Motor neuron (in vitro differentiated cells): ENCODE measurements around the gene PLEKHO2. TPM values are rescaled to one million over a fixed set of nuclear protein-coding genes. Genes with fewer than 3 reads are reported as not detected.

ENCODE experiments used
- ATAC-seq, 8 experiments: fragments of 200-7000 bp; cut with Tn5 transposase; replicated peaks in 6 of 8; 2 replicates each; pipeline ENCODE4 v1.8.0; 2021; ENCODE audit warnings: mild to moderate bottlenecking in 8 of 8, moderate library complexity in 8 of 8
- H3K27ac ChIP-seq, 2 donors: fragments of 250-450 bp; sonication (Bioruptor Pico); 2 replicates each; pipeline ENCODE4 v1.9.0; 2021; ENCODE audit warnings: antibody characterized with exemption in 2 of 2, mild to moderate bottlenecking in 2 of 2, moderate library complexity in 1 of 2
- H3K4me1 ChIP-seq, 2 donors: fragments of 250-450 bp; sonication (Bioruptor Pico); replicated peaks in 1 of 2; 2 replicates each; pipeline ENCODE4 v1.6.1; 2021; ENCODE audit warnings: antibody characterized with exemption in 2 of 2, mild to moderate bottlenecking in 2 of 2, moderate library complexity in 1 of 2
- H3K4me3 ChIP-seq, 5 donors: fragments of 250-450 bp; sonication (Bioruptor Pico); 2 replicates each; pipeline ENCODE4 v1.9.0; 2021; ENCODE audit warnings: antibody characterized with exemption in 5 of 5, mild to moderate bottlenecking in 5 of 5, moderate library complexity in 4 of 5
- WGBS, 10 experiments: fragments of 450-650 bp; shearing (Covaris generic); methylation state at CpG; one replicate each; pipeline ENCODE4 v1.0.0; 2022; 5-methylcytosine and 5-hydroxymethylcytosine counted together
- in situ Hi-C, 9 experiments: fragments of 400-800 bp; cut with MboI; loops; one replicate each; pipeline ENCODE4 v1.15.0; 2021; ENCODE audit warnings: low sequenced_read_pairs in 9 of 9, low pct_unique_long_range_greater_than_20kb in 2 of 9; ENCODE audit not compliant: unreplicated experiment in 9 of 9
- total RNA-seq, 8 experiments: library from RNA; unstranded; fragments of 300-600 nt; gene quantifications; 2 replicates each; pipeline versions ENCODE4 v1.2.3 to v1.2.4, GENCODE V29; 2022

The PLEKHO2 gene
- total RNA-seq, 8 experiments from 2014 or later, result 2.3 to 57.2 (median 6.5) TPM

GRCh38 chr15:64892847-64893403, 51.2 kb downstream of the PLEKHO2 start:
- WGBS, 10 experiments, result 93 to 100% (median 100%) methylated on average over 1 to 8 of the region's 8 CpGs; no CpG with 5 or more reads in 6 of the 10 experiments
- H3K4me3 ChIP-seq, result no peak overlapping the region
- peaks cover 3 to 28% of the 10 kb centered on the region in 2 donors for H3K4me1 ChIP-seq
- in situ Hi-C loops, result no loop called here
- no peak for ATAC-seq
- H3K27ac ChIP-seq, result no peak overlapping the region

GRCh38 chr15:64893481-64894394, 52.0 kb downstream of the PLEKHO2 start:
- WGBS, 10 experiments, result 0 to 100% (median 79%) methylated on average over 1 to 20 of the region's 44 CpGs
- ATAC-seq, result peak; percentile 41 to 97 (median 94)
- H3K4me3 ChIP-seq, result no peak overlapping the region
- peaks cover 3 to 28% of the 10 kb centered on the region in 2 donors for H3K4me1 ChIP-seq
- in situ Hi-C loops, result no loop called here
- H3K27ac ChIP-seq, result peak overlapping the region in 1 of 2 donors; percentile 73

- H3K4me3 ChIP-seq, result no peak overlapping the region
- in situ Hi-C loops, result no loop called here
- ATAC-seq, result peak in 2 of 8 experiments; percentile 1 to 21
- peak overlapping the region in 1 of 2 donors; percentile 73 for H3K27ac ChIP-seq
- WGBS, 10 experiments, result 47 to 100% (median 80%) methylated on average over 1 to 4 of the region's 20 CpGs; no CpG with 5 or more reads in 3 of the 10 experiments
- H3K4me1 ChIP-seq, result peaks cover 3 to 28% of the 10 kb centered on the region in 2 donors
These were observed 52.8 kb downstream of the PLEKHO2 start for GRCh38 chr15:64894395-64895056.

GRCh38 chr15:64895285-64896065, 53.8 kb downstream of the PLEKHO2 start:
- ATAC-seq, result peak in 3 of 8 experiments; percentile 4 to 48 (median 9)
- H3K27ac ChIP-seq, result no peak overlapping the region

GRCh38 chr15:64896371-64897069, 54.8 kb downstream of the PLEKHO2 start:
- in situ Hi-C loops, result no loop called here
- no peak overlapping the region for H3K4me3 ChIP-seq
- peaks cover 3 to 28% of the 10 kb centered on the region in 2 donors for H3K4me1 ChIP-seq
- H3K27ac ChIP-seq, result no peak overlapping the region
- no peak for ATAC-seq
- 75 to 100% (median 89%) methylated on average over 1 to 6 of the region's 6 CpGs; no CpG with 5 or more reads in 5 of the 10 experiments for WGBS, 10 experiments

More at GRCh38 chr15:64895285-64896065, 53.8 kb downstream of the PLEKHO2 start:
- H3K4me3 ChIP-seq, result no peak overlapping the region
- WGBS, 10 experiments, result 79 to 100% (median 83%) methylated on average over 1 to 4 of the region's 6 CpGs; no CpG with 5 or more reads in 5 of the 10 experiments
- in situ Hi-C loops, result no loop called here
- H3K4me1 ChIP-seq, result peaks cover 3 to 28% of the 10 kb centered on the region in 2 donors

- in situ Hi-C loops, result no loop called here
- H3K27ac ChIP-seq, result no peak overlapping the region
- H3K4me3 ChIP-seq, result no peak overlapping the region
- ATAC-seq, result peak in 3 of 8 experiments; percentile 61 to 73 (median 71)
- peaks cover 3 to 28% of the 10 kb centered on the region in 2 donors for H3K4me1 ChIP-seq
- WGBS, 10 experiments, result 0 to 86% (median 45%) methylated on average over 1 to 3 of the region's 6 CpGs; no CpG with 5 or more reads in 6 of the 10 experiments
These were observed 55.8 kb downstream of the PLEKHO2 start for GRCh38 chr15:64897345-64897985.

GRCh38 chr15:64898406-64898805, 56.7 kb downstream of the PLEKHO2 start:
- Histone ChIP-seq H3K27ac (no peak overlapping the region), H3K4me3 (no peak overlapping the region), H3K4me1 (peaks cover 3 to 27% of the 10 kb centered on the region in 2 donors)
- in situ Hi-C loops, result no loop called here
- WGBS, 10 experiments, result 50 to 100% (median 55%) methylated on average over 1 to 2 of the region's 4 CpGs; no CpG with 5 or more reads in 6 of the 10 experiments
- no peak for ATAC-seq

GRCh38 chr15:64901141-64901540, 59.4 kb downstream of the PLEKHO2 start:
- Histone ChIP-seq H3K4me1 (no peaks in the 10 kb centered on the region), H3K27ac (no peak overlapping the region), H3K4me3 (no peak overlapping the region)
- 80 to 100% (median 97%) methylated on average over 1 to 5 of the region's 5 CpGs; no CpG with 5 or more reads in 2 of the 10 experiments for WGBS, 10 experiments
- ATAC-seq, result no peak
- in situ Hi-C loops, result loop anchor here in 2 of 9 experiments (10.0 to 25.0 kb wide), 2 partner anchors 164 to 166 kb away; no protein-coding TSS in a partner anchor

- Histone ChIP-seq H3K4me1 (no peaks in the 10 kb centered on the region), H3K27ac (no peak overlapping the region), H3K4me3 (no peak overlapping the region)
- WGBS, 10 experiments, result 83 to 100% (median 100%) methylated on average over 1 to 2 of the region's 2 CpGs; no CpG with 5 or more reads in 3 of the 10 experiments
- in situ Hi-C loops, result loop anchor here in 2 of 9 experiments (10.0 to 25.0 kb wide), 2 partner anchors 165 to 167 kb away; no protein-coding TSS in a partner anchor
- no peak for ATAC-seq
These were observed 60.2 kb downstream of the PLEKHO2 start for GRCh38 chr15:64901914-64902313.

GRCh38 chr15:64902863-64903262, 61.1 kb downstream of the PLEKHO2 start:
- ATAC-seq, result no peak
- no peak overlapping the region for H3K27ac ChIP-seq
- H3K4me3 ChIP-seq, result no peak overlapping the region
- H3K4me1 ChIP-seq, result no peaks in the 10 kb centered on the region
- in situ Hi-C loops, result loop anchor here in 2 of 9 experiments (10.0 to 25.0 kb wide), 2 partner anchors 166 to 168 kb away; no protein-coding TSS in a partner anchor
- WGBS, 10 experiments, result 55 to 100% (median 88%) methylated on average over 1 to 4 of the region's 4 CpGs; no CpG with 5 or more reads in 1 of the 10 experiments

GRCh38 chr15:64903326-64903950, 61.7 kb downstream of the PLEKHO2 start:
- H3K4me1 ChIP-seq, result no peaks in the 10 kb centered on the region
- ATAC-seq, result no peak
- H3K27ac ChIP-seq, result no peak overlapping the region
- no peak overlapping the region for H3K4me3 ChIP-seq
- in situ Hi-C loops, result loop anchor here in 2 of 9 experiments (10.0 to 25.0 kb wide), 2 partner anchors 166 to 169 kb away; no protein-coding TSS in a partner anchor
- WGBS, 10 experiments, result 60 to 100% (median 85%) methylated on average over 1 to 4 of the region's 4 CpGs; no CpG with 5 or more reads in 2 of the 10 experiments
